ENCODE data around the gene CAPN13. TPM values are rescaled to one million over a fixed set of nuclear protein-coding genes. Genes with fewer than 3 reads are reported as not detected.

CAPN13 gene
- total and polyA plus RNA-seq, 10 of the 15 experiments (the other 5 are each of a cell fraction or from before 2014, with no cell fraction given): 0.03 to 0.10 (median 0.06) TPM; not detected in 7

- H3K27me3 ChIP-seq (replicated peaks in 1 of 2; ENCODE audit: control insufficient read depth in 2 of 2, insufficient read depth in 2 of 2, low read length in 1 of 2): no peaks in the 10 kb centered on the region
- no TSS peak for BruUV-seq (replicated peaks)
- in situ Hi-C loops (cut with MboI) (loop anchor here (5.0 kb wide), 3 partner anchors 260 to 540 kb away; partner anchors contain the start of gene LCLAT1), intact Hi-C loops (cut with micrococcal nuclease; ENCODE audit: unreplicated experiment) (loop anchor here (1.0 to 10.0 kb wide), 5 partner anchors 283 to 617 kb away; no protein-coding TSS in a partner anchor)
- ChIA-PET SMC1A (ENCODE audit: uncharacterized antibody, unreplicated experiment) (interaction anchor here (0.6 to 13.9 kb wide), 19 partner anchors 13 to 626 kb away, joined by 3 to 379 read pairs (median 3); no protein-coding TSS in a partner anchor), POLR2A (no interaction called here), CTCF (interaction anchor here (0.7 to 16.4 kb wide), 21 partner anchors 10 to 619 kb away, joined by 3 to 724 read pairs (median 5); no protein-coding TSS in a partner anchor), RAD21 (ENCODE audit: unreplicated experiment) (interaction anchor here (1.2 to 13.0 kb wide), 7 partner anchors 15 to 548 kb away, joined by 4 to 420 read pairs (median 7); no protein-coding TSS in a partner anchor)
- no peak overlapping the region for H3K27ac ChIP-seq (ENCODE audit: control insufficient read depth, insufficient read depth)
- WGBS (ENCODE audit: insufficient coverage, insufficient replicate concordance, low lambda C conversion rate, missing lambda C conversion rate): 12% methylated on average over 8 of the region's 8 CpGs
- no peaks in the 10 kb centered on the region for H3K4me1 ChIP-seq (ENCODE audit: control insufficient read depth, insufficient read depth, low read length)
- no peak for DNase-seq (ENCODE audit: low read depth, low spot score)
- TF ChIP-seq RCOR1 (conservative IDR thresholded peaks at IDR 0.05; ENCODE audit: low read depth, low read length) (no peak), ELK1 (IDR thresholded peaks at IDR 0.05; ENCODE audit: low read depth, low read length) (no peak), USF1 (IDR thresholded peaks at IDR 0.05; ENCODE audit: borderline replicate concordance, extremely low read length, insufficient read depth, low read depth, low read length) (no peak), SMC3 (IDR thresholded peaks at IDR 0.05; ENCODE audit: borderline replicate concordance, low read length) (no peak), MEF2A (IDR thresholded peaks at IDR 0.05; ENCODE audit: insufficient read depth, low read depth, low read length) (no peak), SMAD5 (IDR thresholded peaks at IDR 0.05; ENCODE audit: low read depth) (no peak), ZBED1 (IDR thresholded peaks at IDR 0.05; ENCODE audit: borderline replicate concordance) (no peak), SUZ12 (IDR thresholded peaks at IDR 0.05; ENCODE audit: unreplicated experiment) (no peak), RELA (IDR thresholded peaks at IDR 0.05; ENCODE audit: borderline replicate concordance, partially characterized antibody) (no peak), STAT1 (conservative IDR thresholded peaks at IDR 0.05) (no peak), JUND (IDR thresholded peaks at IDR 0.05; ENCODE audit: low read depth, low read length) (no peak), RUNX3 (IDR thresholded peaks at IDR 0.05; ENCODE audit: low read length) (no peak), LARP7 (IDR thresholded peaks at IDR 0.05) (no peak), ETV6 (conservative IDR thresholded peaks at IDR 0.05 in 1 of 2, IDR thresholded peaks at IDR 0.05 in 1 of 2; ENCODE audit: borderline replicate concordance in 1 of 2, low read depth in 1 of 2) (no peak)
- H3K79me2 ChIP-seq (ENCODE audit: control insufficient read depth, insufficient read depth, low read length): no peaks in the 10 kb centered on the region
- H3K36me3 ChIP-seq (ENCODE audit: control insufficient read depth in 2 of 2, insufficient read depth in 2 of 2, low read length in 1 of 2): no peaks in the 10 kb centered on the region
- FAIRE-seq: no peak
- ATAC-seq: no peak
- no peak overlapping the region for H3K9ac ChIP-seq (ENCODE audit: control insufficient read depth, insufficient read depth, low read length)
- no peak overlapping the region for H3K4me2 ChIP-seq (ENCODE audit: control insufficient read depth, insufficient read depth)
- H4K20me1 ChIP-seq (ENCODE audit: control insufficient read depth, insufficient read depth): no peaks in the 10 kb centered on the region
- H2AFZ ChIP-seq (ENCODE audit: control insufficient read depth, low read depth, low read length): no peak overlapping the region
- H3K4me3 ChIP-seq: no peak overlapping the region
- H3K9me3 ChIP-seq (replicated peaks; ENCODE audit: control insufficient read depth, insufficient read depth, low read length): peaks cover 3% of the 10 kb centered on the region; the same call in 2 of the 3 replicates
Measured at GRCh38 chr2:30707304-30707903, 99.8 kb downstream of the CAPN13 start.

Measured in GM12878 (cell line).